MM.1S (cell line): ENCODE results near the gene HEATR5A.

Source experiments
- DNase-seq: peaks from one replicate; pipeline ENCODE4 v3.0.0-alpha.2; 2015
- H2AFZ ChIP-seq: fragments of 300-600 bp; sonication (generic); 2 replicates; pipeline ENCODE4 v1.6.0; 2016; ENCODE audit warnings: antibody characterized with exemption, low read length
- H3F3A ChIP-seq: fragments of 300-600 bp; sonication (generic); 2 replicates; pipeline ENCODE4 v1.6.1; 2016; ENCODE audit warnings: mild to moderate bottlenecking, antibody characterized with exemption, low read length, moderate library complexity, mixed read lengths; ENCODE audit not compliant: insufficient read depth
- H3K27ac ChIP-seq: fragments of 300-600 bp; sonication (generic); 2 replicates; pipeline ENCODE4 v1.5.1; 2016; ENCODE audit warnings: mild to moderate bottlenecking, low read length
- H3K27me3 ChIP-seq: fragments of 300-600 bp; sonication (generic); replicated peaks from 2 replicates; pipeline ENCODE4 v1.6.0; 2016; ENCODE audit warnings: low read length; ENCODE audit not compliant: insufficient read depth
- H3K36me3 ChIP-seq: fragments of 300-600 bp; sonication (generic); replicated peaks from 2 replicates; pipeline ENCODE4 v1.6.1; 2016; ENCODE audit warnings: mild to moderate bottlenecking, low read length, mixed read lengths; ENCODE audit not compliant: insufficient read depth
- H3K4me1 ChIP-seq: fragments of 300-600 bp; sonication (generic); 2 replicates; pipeline ENCODE4 v1.6.1; 2016; ENCODE audit warnings: low read length, mixed read lengths
- H3K4me2 ChIP-seq: fragments of 300-600 bp; sonication (generic); 2 replicates; pipeline ENCODE4 v1.6.0; 2016; ENCODE audit warnings: low read depth, low read length
- H3K4me3 ChIP-seq: fragments of 300-600 bp; sonication (generic); 2 replicates; pipeline ENCODE4 v1.5.1; 2016; ENCODE audit warnings: low read length, mixed read lengths
- H3K79me2 ChIP-seq: fragments of 300-600 bp; sonication (generic); 2 replicates; pipeline ENCODE4 v1.6.1; 2016; ENCODE audit warnings: mixed run types, low read length, mixed read lengths
- H3K9ac ChIP-seq: fragments of 300-600 bp; sonication (generic); 2 replicates; pipeline ENCODE4 v1.6.1; 2016; ENCODE audit warnings: low read length, mixed read lengths
- H3K9me2 ChIP-seq: fragments of 300-600 bp; sonication (generic); replicated peaks from 2 replicates; pipeline ENCODE4 v1.6.1; 2016; ENCODE audit warnings: mild to moderate bottlenecking, low read length, mixed read lengths; ENCODE audit not compliant: insufficient read depth
- H3K9me3 ChIP-seq: fragments of 300-600 bp; sonication (generic); replicated peaks from 2 replicates; pipeline ENCODE4 v1.6.1; 2016; ENCODE audit warnings: mild to moderate bottlenecking, low read length, mixed read lengths; ENCODE audit not compliant: insufficient read depth
- H4K20me1 ChIP-seq: fragments of 300-600 bp; sonication (generic); 2 replicates; pipeline ENCODE4 v1.6.1; 2016; ENCODE audit warnings: mild to moderate bottlenecking, low read length, moderate library complexity, mixed read lengths; ENCODE audit not compliant: insufficient read depth
- EZH2 ChIP-seq: fragments of 300-600 bp; sonication (generic); optimal IDR thresholded peaks from 2 replicates; pipeline ENCODE3; 2017; ENCODE audit warnings: low read depth, mild to moderate bottlenecking, antibody characterized with exemption, low read length, mixed read lengths
- EZH2phosphoT487 ChIP-seq: fragments of 300-600 bp; sonication (generic); IDR thresholded peaks from 2 replicates; pipeline ENCODE4 v1.6.1; 2018; ENCODE audit warnings: antibody characterized with exemption, low read length
- TF ChIP-seq, protein P1 (sequence below): fragments of 300-600 bp; sonication (generic); IDR thresholded peaks from 2 replicates; pipeline ENCODE4 v1.5.1; 2016; ENCODE audit warnings: antibody characterized with exemption, low read length, mixed read lengths

Gene HEATR5A

DNA sequence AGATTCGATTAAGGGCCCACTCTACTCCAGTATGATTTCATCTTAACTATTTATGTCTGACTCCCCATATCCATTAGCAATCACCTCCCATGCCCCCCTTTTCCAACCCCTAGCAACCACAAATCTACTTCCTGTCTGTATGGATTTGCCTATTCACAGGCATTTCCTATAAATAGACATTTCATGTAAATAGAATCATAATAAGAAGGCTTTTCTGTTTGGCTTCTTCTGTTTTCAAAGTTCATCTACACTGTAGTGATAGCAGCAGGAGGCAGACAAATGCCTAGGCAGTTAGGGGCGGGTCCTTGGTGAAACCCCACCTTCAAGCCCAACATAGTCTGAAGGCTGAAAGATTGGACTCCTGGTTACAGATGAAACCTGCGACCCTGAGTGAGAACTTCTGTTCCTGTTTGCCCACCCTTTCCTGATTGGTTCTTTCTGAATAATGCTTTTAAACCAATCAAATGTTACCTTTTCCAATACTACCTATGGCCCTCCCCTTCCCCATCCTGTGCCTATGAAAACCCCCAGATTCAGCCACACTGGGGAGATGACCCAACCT is 150.6 kb downstream of the HEATR5A start:
- no peak for DNase-seq
- no peaks in the 10 kb centered on the region for H3K79me2 ChIP-seq
- no peaks in the 10 kb centered on the region for H3K9me2 ChIP-seq
- H4K20me1 ChIP-seq, result no peaks in the 10 kb centered on the region
- no peak overlapping the region for H3K27ac ChIP-seq
- no peaks in the 10 kb centered on the region for H3K4me1 ChIP-seq
- H3F3A ChIP-seq, result no peaks in the 10 kb centered on the region
- no peak overlapping the region for H3K9ac ChIP-seq
- H3K4me3 ChIP-seq, result no peak overlapping the region
- no peak overlapping the region for H2AFZ ChIP-seq
- TF ChIP-seq EZH2 (no peak), EZH2phosphoT487 (no peak)
- TF ChIP-seq, protein P1, sequence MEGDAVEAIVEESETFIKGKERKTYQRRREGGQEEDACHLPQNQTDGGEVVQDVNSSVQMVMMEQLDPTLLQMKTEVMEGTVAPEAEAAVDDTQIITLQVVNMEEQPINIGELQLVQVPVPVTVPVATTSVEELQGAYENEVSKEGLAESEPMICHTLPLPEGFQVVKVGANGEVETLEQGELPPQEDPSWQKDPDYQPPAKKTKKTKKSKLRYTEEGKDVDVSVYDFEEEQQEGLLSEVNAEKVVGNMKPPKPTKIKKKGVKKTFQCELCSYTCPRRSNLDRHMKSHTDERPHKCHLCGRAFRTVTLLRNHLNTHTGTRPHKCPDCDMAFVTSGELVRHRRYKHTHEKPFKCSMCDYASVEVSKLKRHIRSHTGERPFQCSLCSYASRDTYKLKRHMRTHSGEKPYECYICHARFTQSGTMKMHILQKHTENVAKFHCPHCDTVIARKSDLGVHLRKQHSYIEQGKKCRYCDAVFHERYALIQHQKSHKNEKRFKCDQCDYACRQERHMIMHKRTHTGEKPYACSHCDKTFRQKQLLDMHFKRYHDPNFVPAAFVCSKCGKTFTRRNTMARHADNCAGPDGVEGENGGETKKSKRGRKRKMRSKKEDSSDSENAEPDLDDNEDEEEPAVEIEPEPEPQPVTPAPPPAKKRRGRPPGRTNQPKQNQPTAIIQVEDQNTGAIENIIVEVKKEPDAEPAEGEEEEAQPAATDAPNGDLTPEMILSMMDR, result no peak
- no peaks in the 10 kb centered on the region for H3K27me3 ChIP-seq
- H3K4me2 ChIP-seq, result no peak overlapping the region
- H3K36me3 ChIP-seq, result no peaks in the 10 kb centered on the region
- H3K9me3 ChIP-seq, result no peaks in the 10 kb centered on the region

- Histone ChIP-seq H3K36me3 (no peaks in the 10 kb centered on the region), H3F3A (no peaks in the 10 kb centered on the region), H3K4me3 (no peak overlapping the region), H3K27me3 (no peaks in the 10 kb centered on the region), H3K9me3 (no peaks in the 10 kb centered on the region), H3K9me2 (no peaks in the 10 kb centered on the region), H3K9ac (no peak overlapping the region), H2AFZ (no peak overlapping the region), H3K79me2 (no peaks in the 10 kb centered on the region), H3K4me1 (no peaks in the 10 kb centered on the region), H3K27ac (no peak overlapping the region), H3K4me2 (no peak overlapping the region), H4K20me1 (no peaks in the 10 kb centered on the region)
- TF ChIP-seq, protein P1, result no peak
- no peak for DNase-seq
These were observed 152.1 kb downstream of the HEATR5A start for GRCh38 chr14:31268216-31268615.

DNA sequence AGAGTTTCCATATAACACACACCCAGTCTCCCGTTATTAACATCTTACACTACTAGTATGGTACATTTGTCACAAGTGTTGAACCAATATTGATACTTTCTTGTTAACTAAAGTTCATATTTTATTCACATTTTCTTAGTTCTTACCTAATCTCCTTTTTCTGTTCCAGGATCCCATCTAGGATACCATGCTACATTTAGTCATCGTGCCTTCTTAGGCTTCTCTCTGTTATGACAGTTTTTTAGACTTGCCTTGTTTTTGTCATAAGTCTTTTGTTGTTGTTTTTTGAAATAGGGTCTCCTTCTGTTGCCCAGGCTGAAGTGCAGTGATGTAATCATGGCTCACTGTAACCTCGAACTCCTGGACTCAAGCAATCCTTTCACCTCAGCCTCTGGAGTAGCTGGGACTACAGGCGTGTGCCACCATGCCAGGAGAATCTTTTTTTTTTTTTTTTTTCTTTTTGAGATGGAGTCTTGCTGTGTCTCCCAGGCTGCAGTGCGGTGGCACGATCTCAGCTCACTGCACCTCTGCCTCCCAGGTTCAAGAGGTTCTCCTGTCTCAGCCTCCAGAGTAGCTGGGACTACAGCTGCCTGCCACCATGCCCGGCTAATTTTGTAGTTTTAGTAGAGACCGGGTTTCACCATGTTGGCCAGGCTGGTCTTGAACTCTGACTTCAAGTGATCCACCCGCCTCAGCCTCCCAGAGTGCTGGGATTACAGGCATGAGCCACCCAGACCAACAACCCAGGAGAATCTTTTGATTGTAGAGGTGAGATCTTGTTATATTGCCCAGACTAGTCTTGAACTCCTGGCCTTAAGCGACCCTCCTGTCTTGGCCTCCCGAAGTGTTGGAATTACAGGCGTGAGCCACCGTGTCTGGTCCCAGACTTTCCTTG is 153.7 kb downstream of the HEATR5A start:
- no peak overlapping the region for H3K27ac ChIP-seq
- no peaks in the 10 kb centered on the region for H3K9me2 ChIP-seq
- H2AFZ ChIP-seq, result no peak overlapping the region
- H3K79me2 ChIP-seq, result no peaks in the 10 kb centered on the region
- no peaks in the 10 kb centered on the region for H3K9me3 ChIP-seq
- H3K9ac ChIP-seq, result no peak overlapping the region
- H3K36me3 ChIP-seq, result no peaks in the 10 kb centered on the region
- no peaks in the 10 kb centered on the region for H4K20me1 ChIP-seq
- no peak overlapping the region for H3K4me3 ChIP-seq
- no peaks in the 10 kb centered on the region for H3F3A ChIP-seq
- H3K4me2 ChIP-seq, result no peak overlapping the region
- no peak for DNase-seq
- no peaks in the 10 kb centered on the region for H3K4me1 ChIP-seq
- no peaks in the 10 kb centered on the region for H3K27me3 ChIP-seq
- TF ChIP-seq, protein P1, result no peak
- TF ChIP-seq EZH2, result no peak
- no peak for TF ChIP-seq EZH2phosphoT487
